ENCODE measurements around the gene DPF3. TPM values are rescaled to one million over a fixed set of nuclear protein-coding genes. Genes with fewer than 3 reads are reported as not detected.

The DPF3 gene
- polyA plus RNA-seq, 1 experiment, result 3.6 TPM

DNA sequence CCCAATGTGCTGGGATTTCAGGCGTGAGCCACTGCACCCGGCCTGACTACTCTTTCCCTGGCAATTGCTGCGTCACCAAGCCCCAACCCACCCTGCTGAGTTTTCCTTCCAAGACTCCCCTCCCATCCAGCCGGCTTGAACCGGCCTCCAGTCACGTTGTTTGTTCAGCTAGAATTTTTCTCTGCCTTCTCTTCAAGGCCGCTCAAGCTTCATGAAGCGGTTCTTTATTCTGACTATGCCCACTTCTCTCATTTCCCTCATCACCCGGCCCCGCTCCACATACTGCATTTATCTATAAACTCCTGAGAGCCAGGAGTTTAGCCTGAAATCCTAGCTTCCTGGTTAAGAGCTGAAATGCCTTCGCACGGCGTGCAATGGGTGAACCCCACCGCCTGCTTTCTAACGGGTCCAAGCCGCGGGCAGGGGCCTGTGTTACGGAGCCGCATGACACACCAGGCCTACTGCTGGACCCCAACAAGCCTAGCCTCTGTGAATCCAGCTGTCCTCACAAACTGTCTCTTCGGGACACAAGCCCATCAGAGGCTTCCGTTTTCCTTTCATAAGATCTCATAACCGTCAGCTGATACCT, 31.4 kb upstream of the DPF3 start:
- no peaks in the 10 kb centered on the region for H3K36me3 ChIP-seq (ENCODE audit: control insufficient read depth, insufficient read depth, low read length)
- H3K27me3 ChIP-seq (ENCODE audit: control insufficient read depth, insufficient read depth, low read length), result no peaks in the 10 kb centered on the region
- DNase-seq (ENCODE audit: low read depth), result no peak
- TF ChIP-seq, protein P1, sequence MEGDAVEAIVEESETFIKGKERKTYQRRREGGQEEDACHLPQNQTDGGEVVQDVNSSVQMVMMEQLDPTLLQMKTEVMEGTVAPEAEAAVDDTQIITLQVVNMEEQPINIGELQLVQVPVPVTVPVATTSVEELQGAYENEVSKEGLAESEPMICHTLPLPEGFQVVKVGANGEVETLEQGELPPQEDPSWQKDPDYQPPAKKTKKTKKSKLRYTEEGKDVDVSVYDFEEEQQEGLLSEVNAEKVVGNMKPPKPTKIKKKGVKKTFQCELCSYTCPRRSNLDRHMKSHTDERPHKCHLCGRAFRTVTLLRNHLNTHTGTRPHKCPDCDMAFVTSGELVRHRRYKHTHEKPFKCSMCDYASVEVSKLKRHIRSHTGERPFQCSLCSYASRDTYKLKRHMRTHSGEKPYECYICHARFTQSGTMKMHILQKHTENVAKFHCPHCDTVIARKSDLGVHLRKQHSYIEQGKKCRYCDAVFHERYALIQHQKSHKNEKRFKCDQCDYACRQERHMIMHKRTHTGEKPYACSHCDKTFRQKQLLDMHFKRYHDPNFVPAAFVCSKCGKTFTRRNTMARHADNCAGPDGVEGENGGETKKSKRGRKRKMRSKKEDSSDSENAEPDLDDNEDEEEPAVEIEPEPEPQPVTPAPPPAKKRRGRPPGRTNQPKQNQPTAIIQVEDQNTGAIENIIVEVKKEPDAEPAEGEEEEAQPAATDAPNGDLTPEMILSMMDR (IDR thresholded peaks at IDR 0.05; ENCODE audit: insufficient read depth, low read depth, low read length), result no peak
- H3K4me3 ChIP-seq (ENCODE audit: low read depth, low read length), result no peak overlapping the region; the same call in 1 of the 2 replicates
- POLR2A ChIA-PET, result no interaction called here
- CTCF ChIA-PET, result interaction anchor here (1.2 to 4.0 kb wide), 2 partner anchors 31 to 411 kb away, joined by 3 to 21 read pairs; partner anchors contain the start of gene DPF3

DNA sequence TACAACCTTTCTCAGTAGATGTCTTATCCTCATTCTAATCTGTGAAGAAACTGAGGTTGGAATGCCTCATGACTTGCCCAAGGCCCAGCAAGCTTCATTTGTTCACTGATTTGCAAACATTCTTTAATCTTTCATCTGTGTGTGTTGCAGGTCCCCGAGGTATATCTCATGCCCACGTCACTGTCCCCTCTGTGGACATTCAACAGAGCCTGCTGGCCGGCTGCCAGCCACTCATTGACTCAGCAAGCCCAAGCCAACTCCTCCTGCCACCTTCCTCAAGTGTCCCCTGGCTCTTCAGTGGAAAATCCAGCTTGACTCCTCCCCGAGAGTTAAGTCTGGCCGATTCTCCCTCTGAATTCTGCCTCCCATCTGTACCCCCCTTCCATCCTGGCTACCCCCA, 30.4 kb upstream of the DPF3 start:
- no peaks in the 10 kb centered on the region for H3K27me3 ChIP-seq (ENCODE audit: control insufficient read depth, insufficient read depth, low read length)
- no peak overlapping the region for H3K4me3 ChIP-seq (ENCODE audit: low read depth, low read length)
- ChIA-PET POLR2A (no interaction called here), CTCF (interaction anchor here (4.0 kb wide), 1 partner anchor 410 kb away, joined by 21 read pairs; no protein-coding TSS in a partner anchor)
- H3K36me3 ChIP-seq (ENCODE audit: control insufficient read depth, insufficient read depth, low read length), result no peaks in the 10 kb centered on the region
- TF ChIP-seq, protein P1 (IDR thresholded peaks at IDR 0.05; ENCODE audit: insufficient read depth, low read depth, low read length), result no peak
- no peak for DNase-seq (ENCODE audit: low read depth)

DNA sequence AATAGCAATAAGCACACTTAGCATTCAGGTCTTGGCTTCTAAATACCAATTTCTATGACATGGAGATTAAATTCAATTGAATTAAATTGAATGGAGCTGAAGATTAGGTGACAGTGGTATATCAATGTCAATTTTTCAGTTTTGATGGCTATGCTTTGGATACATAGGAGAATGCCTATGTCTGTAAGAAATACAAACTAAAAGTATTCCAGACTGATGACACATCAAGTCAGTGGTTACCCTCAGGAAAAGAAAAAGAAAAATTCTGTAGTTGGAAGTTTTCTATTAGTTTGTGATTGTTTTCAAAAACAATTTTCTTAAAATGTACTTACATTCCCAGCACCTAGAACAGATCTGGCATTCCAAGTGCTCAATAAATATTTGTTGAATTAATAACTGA, 27.5 kb upstream of the DPF3 start:
- DNase-seq (ENCODE audit: low read depth), result no peak
- Histone ChIP-seq H3K27me3 (ENCODE audit: control insufficient read depth, insufficient read depth, low read length) (peaks cover 2% of the 10 kb centered on the region; the same call in 1 of the 2 replicates), H3K4me3 (ENCODE audit: low read depth, low read length) (no peak overlapping the region), H3K36me3 (ENCODE audit: control insufficient read depth, insufficient read depth, low read length) (no peaks in the 10 kb centered on the region)
- ChIA-PET POLR2A (no interaction called here), CTCF (interaction anchor here (1.3 to 1.8 kb wide), 2 partner anchors 405 to 406 kb away, joined by 3 to 5 read pairs; no protein-coding TSS in a partner anchor)
- TF ChIP-seq, protein P1 (IDR thresholded peaks at IDR 0.05; ENCODE audit: insufficient read depth, low read depth, low read length), result no peak

DNA sequence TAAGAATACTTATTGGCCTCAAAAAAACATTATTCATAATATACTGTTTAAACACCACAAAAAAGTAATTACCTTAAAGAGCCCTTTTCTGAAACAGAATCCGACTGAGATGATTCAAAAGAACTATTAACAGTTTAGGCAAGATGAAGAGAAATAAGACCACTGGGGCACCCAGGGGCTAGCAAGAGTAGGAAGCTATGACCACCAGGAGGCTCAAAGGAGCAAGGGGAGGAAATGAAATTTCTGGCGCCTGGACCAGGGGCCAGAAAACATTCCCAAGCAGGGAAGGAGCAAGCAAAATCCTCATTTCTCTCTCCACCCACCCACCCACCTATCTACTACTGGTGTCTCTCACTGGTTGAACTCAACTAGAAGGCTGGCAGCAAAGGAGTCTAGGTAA, 26.1 kb upstream of the DPF3 start:
- Histone ChIP-seq H3K4me3 (ENCODE audit: low read depth, low read length) (no peak overlapping the region), H3K36me3 (ENCODE audit: control insufficient read depth, insufficient read depth, low read length) (no peaks in the 10 kb centered on the region), H3K27me3 (ENCODE audit: control insufficient read depth, insufficient read depth, low read length) (peaks cover 2% of the 10 kb centered on the region; the same call in 1 of the 2 replicates)
- TF ChIP-seq, protein P1 (IDR thresholded peaks at IDR 0.05; ENCODE audit: insufficient read depth, low read depth, low read length), result no peak
- no peak for DNase-seq (ENCODE audit: low read depth)
- ChIA-PET POLR2A (no interaction called here), CTCF (interaction anchor here (1.8 kb wide), 1 partner anchor 405 kb away, joined by 5 read pairs; no protein-coding TSS in a partner anchor)

DNA sequence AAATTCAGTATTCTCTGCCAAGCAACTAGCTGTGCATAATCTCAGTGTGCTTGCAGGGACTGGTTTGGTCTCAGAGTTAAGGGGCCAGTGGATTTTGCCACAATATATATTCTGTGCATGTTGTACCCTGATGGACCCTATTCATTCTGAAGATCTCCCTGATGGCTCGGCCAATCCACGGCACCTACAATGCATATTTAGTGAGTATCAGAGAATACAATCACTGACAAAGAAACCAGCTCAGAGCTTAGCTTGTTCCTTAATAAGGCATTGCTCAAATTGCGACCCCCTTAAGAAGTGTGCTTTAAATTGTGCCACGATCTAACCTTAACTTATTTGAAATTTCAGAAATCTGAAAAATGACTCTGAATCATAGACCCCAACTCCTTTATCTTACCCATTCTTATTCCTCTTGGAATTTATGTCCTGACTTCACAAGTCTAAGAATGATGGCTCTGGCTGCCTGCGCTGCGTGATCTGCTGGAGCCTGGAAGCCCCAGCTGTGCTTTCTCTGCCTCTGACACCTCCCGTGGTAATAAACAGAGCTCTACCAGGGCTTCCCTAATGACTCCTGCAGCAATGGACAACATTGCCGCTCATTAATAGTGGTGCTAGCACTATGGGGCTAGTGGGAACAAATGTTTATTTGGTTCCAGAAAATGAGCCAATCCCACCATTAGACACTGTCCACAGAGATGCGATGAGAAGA, 23.3 kb upstream of the DPF3 start:
- H3K27me3 ChIP-seq (ENCODE audit: control insufficient read depth, insufficient read depth, low read length), result peaks cover 2% of the 10 kb centered on the region; the same call in 1 of the 2 replicates
- TF ChIP-seq, protein P1 (IDR thresholded peaks at IDR 0.05; ENCODE audit: insufficient read depth, low read depth, low read length), result no peak
- DNase-seq (ENCODE audit: low read depth), result no peak
- ChIA-PET CTCF (interaction anchor here (0.6 to 1.8 kb wide), 6 partner anchors 9 to 404 kb away, joined by 3 to 8 read pairs (median 4); no protein-coding TSS in a partner anchor), POLR2A (no interaction called here)
- no peak overlapping the region for H3K4me3 ChIP-seq (ENCODE audit: low read depth, low read length)
- no peaks in the 10 kb centered on the region for H3K36me3 ChIP-seq (ENCODE audit: control insufficient read depth, insufficient read depth, low read length)
